Stomach (tissue), 4 donors: ENCODE results near the gene EML3.

Experiments
- EP300 ChIP-seq: sonication (generic); formaldehyde crosslinking; IDR thresholded peaks from one replicate; pipeline ENCODE4 v1.6.1; 2017; ENCODE audit warnings: antibody characterized with exemption
- POLR2A ChIP-seq, 4 donors: fragments of 450-650 bp; IDR thresholded peaks; one replicate each; pipeline ENCODE4 v1.6.1; 2016; ENCODE audit warnings: antibody characterized with exemption in 4 of 4, control low read depth in 2 of 4, mild to moderate bottlenecking in 1 of 4, moderate library complexity in 1 of 4
- POLR2AphosphoS5 ChIP-seq, 3 donors: sonication (generic); formaldehyde crosslinking; IDR thresholded peaks; one replicate each; pipeline ENCODE4 v1.6.1; 2016; ENCODE audit warnings: antibody characterized with exemption in 3 of 3
- TF ChIP-seq, protein P1 (sequence below), 7 experiments: fragments of 450-650 bp in 4 of 7; fragments of 200-600 bp in 3 of 7; sonication (generic) in 3 of 7; IDR thresholded peaks; one replicate each; pipeline ENCODE4 v1.5.1; 2016 to 2019; ENCODE audit warnings: antibody characterized with exemption in 7 of 7, control low read depth in 2 of 7, mild to moderate bottlenecking in 1 of 7

DNA sequence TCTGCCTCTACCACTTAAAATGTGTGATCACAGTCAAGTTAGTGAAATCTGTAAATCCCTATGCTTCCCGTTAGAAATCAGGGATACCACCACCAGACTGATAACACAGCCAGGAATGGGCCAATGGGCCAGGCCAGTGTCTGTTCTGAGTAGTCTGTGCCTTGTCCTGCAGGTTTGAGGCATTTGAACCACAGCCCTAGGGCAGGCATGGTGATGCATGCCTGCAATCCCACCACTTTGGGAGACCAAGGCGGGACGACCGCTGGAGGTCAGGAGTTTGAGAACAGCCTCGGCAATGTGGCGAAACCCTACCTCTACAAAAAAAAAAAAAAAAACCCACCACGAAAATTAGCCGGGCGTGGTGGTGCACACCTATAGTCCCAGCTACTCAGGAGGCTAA, 53.9 kb downstream of the EML3 start:
- TF ChIP-seq, protein P1, sequence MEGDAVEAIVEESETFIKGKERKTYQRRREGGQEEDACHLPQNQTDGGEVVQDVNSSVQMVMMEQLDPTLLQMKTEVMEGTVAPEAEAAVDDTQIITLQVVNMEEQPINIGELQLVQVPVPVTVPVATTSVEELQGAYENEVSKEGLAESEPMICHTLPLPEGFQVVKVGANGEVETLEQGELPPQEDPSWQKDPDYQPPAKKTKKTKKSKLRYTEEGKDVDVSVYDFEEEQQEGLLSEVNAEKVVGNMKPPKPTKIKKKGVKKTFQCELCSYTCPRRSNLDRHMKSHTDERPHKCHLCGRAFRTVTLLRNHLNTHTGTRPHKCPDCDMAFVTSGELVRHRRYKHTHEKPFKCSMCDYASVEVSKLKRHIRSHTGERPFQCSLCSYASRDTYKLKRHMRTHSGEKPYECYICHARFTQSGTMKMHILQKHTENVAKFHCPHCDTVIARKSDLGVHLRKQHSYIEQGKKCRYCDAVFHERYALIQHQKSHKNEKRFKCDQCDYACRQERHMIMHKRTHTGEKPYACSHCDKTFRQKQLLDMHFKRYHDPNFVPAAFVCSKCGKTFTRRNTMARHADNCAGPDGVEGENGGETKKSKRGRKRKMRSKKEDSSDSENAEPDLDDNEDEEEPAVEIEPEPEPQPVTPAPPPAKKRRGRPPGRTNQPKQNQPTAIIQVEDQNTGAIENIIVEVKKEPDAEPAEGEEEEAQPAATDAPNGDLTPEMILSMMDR (IDR thresholded peaks at IDR 0.05) = no peak
- TF ChIP-seq POLR2AphosphoS5 (IDR thresholded peaks at IDR 0.05) = no peak
- TF ChIP-seq POLR2A (IDR thresholded peaks at IDR 0.05) = no peak
- no peak for TF ChIP-seq EP300
